Measurements from ENCODE around the gene MFSD12. TPM values are rescaled to one million over a fixed set of nuclear protein-coding genes. Genes with fewer than 3 reads are reported as not detected.
A peak's percentile ranks its signal among the peaks of the same experiment; 100 is the strongest.

MFSD12 gene
- total RNA-seq, 1 experiment from 2014 or later: 60.6 TPM

- TF ChIP-seq, protein P1, sequence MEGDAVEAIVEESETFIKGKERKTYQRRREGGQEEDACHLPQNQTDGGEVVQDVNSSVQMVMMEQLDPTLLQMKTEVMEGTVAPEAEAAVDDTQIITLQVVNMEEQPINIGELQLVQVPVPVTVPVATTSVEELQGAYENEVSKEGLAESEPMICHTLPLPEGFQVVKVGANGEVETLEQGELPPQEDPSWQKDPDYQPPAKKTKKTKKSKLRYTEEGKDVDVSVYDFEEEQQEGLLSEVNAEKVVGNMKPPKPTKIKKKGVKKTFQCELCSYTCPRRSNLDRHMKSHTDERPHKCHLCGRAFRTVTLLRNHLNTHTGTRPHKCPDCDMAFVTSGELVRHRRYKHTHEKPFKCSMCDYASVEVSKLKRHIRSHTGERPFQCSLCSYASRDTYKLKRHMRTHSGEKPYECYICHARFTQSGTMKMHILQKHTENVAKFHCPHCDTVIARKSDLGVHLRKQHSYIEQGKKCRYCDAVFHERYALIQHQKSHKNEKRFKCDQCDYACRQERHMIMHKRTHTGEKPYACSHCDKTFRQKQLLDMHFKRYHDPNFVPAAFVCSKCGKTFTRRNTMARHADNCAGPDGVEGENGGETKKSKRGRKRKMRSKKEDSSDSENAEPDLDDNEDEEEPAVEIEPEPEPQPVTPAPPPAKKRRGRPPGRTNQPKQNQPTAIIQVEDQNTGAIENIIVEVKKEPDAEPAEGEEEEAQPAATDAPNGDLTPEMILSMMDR (IDR thresholded peaks at IDR 0.05; ENCODE audit: insufficient read depth in 1 of 2, low read depth in 1 of 2, low read length in 1 of 2, severe bottlenecking in 1 of 2, unreplicated experiment in 1 of 2): no peak
- no TSS peak for BruUV-seq (replicated peaks)
- ChIA-PET POLR2A (no interaction called here), CTCF (interaction anchor here (0.5 to 1.6 kb wide), 3 partner anchors 10 to 1044 kb away, joined by 3 to 6 read pairs (median 5); no protein-coding TSS in a partner anchor)
- Mint-ChIP-seq H3K9me3 (ENCODE audit: unreplicated experiment) (no peaks in the 10 kb centered on the region), H3K4me1 (ENCODE audit: low read depth, unreplicated experiment) (no peaks in the 10 kb centered on the region), H3K4me3 (ENCODE audit: unreplicated experiment) (no peak overlapping the region), H3K27me3 (ENCODE audit: insufficient read depth, unreplicated experiment) (no peaks in the 10 kb centered on the region), H3K36me3 (ENCODE audit: insufficient read depth, unreplicated experiment) (peaks cover 47% of the 10 kb centered on the region), H3K27ac (ENCODE audit: unreplicated experiment) (no peak overlapping the region)
- H3K4me1 ChIP-seq: no peaks in the 10 kb centered on the region
- intact Hi-C loops (cut with micrococcal nuclease; ENCODE audit: unreplicated experiment): no loop called here
- H3K36me3 ChIP-seq (ENCODE audit: control insufficient read depth, insufficient read depth, low read length): no peaks in the 10 kb centered on the region; the same call in 1 of the 2 replicates
- H3K4me3 ChIP-seq (ENCODE audit: low read depth, low read length): no peak overlapping the region
- DNase-seq: no peak
- no peaks in the 10 kb centered on the region for H3K27me3 ChIP-seq (replicated peaks; ENCODE audit: control insufficient read depth, insufficient read depth, low read length)
- H3K9me3 ChIP-seq: no peaks in the 10 kb centered on the region
These were observed 11.3 kb downstream of the MFSD12 start for GRCh38 chr19:3546119-3546518.

DNA sequence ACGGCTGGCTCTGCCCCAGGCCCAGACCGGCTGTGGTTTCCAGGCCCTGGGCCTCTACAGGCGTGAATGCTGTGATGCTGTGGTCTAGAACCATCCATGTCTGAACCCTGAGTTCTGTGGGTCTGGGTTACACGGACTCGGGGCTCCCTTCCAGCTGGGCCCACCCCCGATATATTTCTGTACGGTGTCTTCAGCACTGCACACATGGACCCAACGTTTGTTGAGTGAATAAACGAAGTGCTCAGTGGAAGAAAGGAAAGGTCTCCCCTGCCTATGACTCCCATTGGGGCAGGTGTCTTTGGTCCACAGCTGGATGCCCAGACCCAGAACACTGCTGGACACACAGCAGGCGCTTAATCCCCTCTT lies 11.7 kb downstream of the MFSD12 start:
- DNase-seq: no peak
- Mint-ChIP-seq H3K27ac (ENCODE audit: unreplicated experiment) (no peak overlapping the region), H3K4me1 (ENCODE audit: low read depth, unreplicated experiment) (no peaks in the 10 kb centered on the region), H3K36me3 (ENCODE audit: insufficient read depth, unreplicated experiment) (peaks cover 42% of the 10 kb centered on the region), H3K9me3 (ENCODE audit: unreplicated experiment) (no peaks in the 10 kb centered on the region), H3K4me3 (ENCODE audit: unreplicated experiment) (no peak overlapping the region), H3K27me3 (ENCODE audit: insufficient read depth, unreplicated experiment) (no peaks in the 10 kb centered on the region)
- ChIA-PET CTCF (interaction anchor here (1.0 to 1.6 kb wide), 3 partner anchors 10 to 73 kb away, joined by 4 to 6 read pairs (median 5); no protein-coding TSS in a partner anchor), POLR2A (no interaction called here)
- H3K4me3 ChIP-seq (ENCODE audit: low read depth, low read length): no peak overlapping the region
- TF ChIP-seq, protein P1 (IDR thresholded peaks at IDR 0.05; ENCODE audit: insufficient read depth in 1 of 2, low read depth in 1 of 2, low read length in 1 of 2, severe bottlenecking in 1 of 2, unreplicated experiment in 1 of 2): no peak
- no peaks in the 10 kb centered on the region for H3K9me3 ChIP-seq
- H3K36me3 ChIP-seq (ENCODE audit: control insufficient read depth, insufficient read depth, low read length): no peaks in the 10 kb centered on the region; the same call in 1 of the 2 replicates
- H3K4me1 ChIP-seq: no peaks in the 10 kb centered on the region
- H3K27me3 ChIP-seq (replicated peaks; ENCODE audit: control insufficient read depth, insufficient read depth, low read length): no peaks in the 10 kb centered on the region
- BruUV-seq (replicated peaks): no TSS peak
- intact Hi-C loops (cut with micrococcal nuclease; ENCODE audit: unreplicated experiment): no loop called here

- Mint-ChIP-seq H3K9me3 (ENCODE audit: unreplicated experiment) (no peaks in the 10 kb centered on the region), H3K27me3 (ENCODE audit: insufficient read depth, unreplicated experiment) (no peaks in the 10 kb centered on the region), H3K27ac (ENCODE audit: unreplicated experiment) (no peak overlapping the region), H3K36me3 (ENCODE audit: insufficient read depth, unreplicated experiment) (peaks cover 41% of the 10 kb centered on the region), H3K4me3 (ENCODE audit: unreplicated experiment) (no peak overlapping the region), H3K4me1 (ENCODE audit: low read depth, unreplicated experiment) (no peaks in the 10 kb centered on the region)
- ChIA-PET CTCF (interaction anchor here (0.5 to 1.6 kb wide), 9 partner anchors 9 to 218 kb away, joined by 3 to 7 read pairs (median 4); partner anchors contain the start of genes MFSD12 and MRPL54), POLR2A (no interaction called here)
- BruUV-seq (replicated peaks): no TSS peak
- H3K9me3 ChIP-seq: no peaks in the 10 kb centered on the region
- peak; percentile 63 to 84 for DNase-seq
- TF ChIP-seq, protein P1 (IDR thresholded peaks at IDR 0.05; ENCODE audit: insufficient read depth in 1 of 2, low read depth in 1 of 2, low read length in 1 of 2, severe bottlenecking in 1 of 2, unreplicated experiment in 1 of 2): peak; percentile 91 to 94
- no peaks in the 10 kb centered on the region; the same call in 1 of the 2 replicates for H3K36me3 ChIP-seq (ENCODE audit: control insufficient read depth, insufficient read depth, low read length)
- no peaks in the 10 kb centered on the region for H3K4me1 ChIP-seq
- H3K27me3 ChIP-seq (replicated peaks; ENCODE audit: control insufficient read depth, insufficient read depth, low read length): no peaks in the 10 kb centered on the region
- no peak overlapping the region for H3K4me3 ChIP-seq (ENCODE audit: low read depth, low read length)
- intact Hi-C loops (cut with micrococcal nuclease; ENCODE audit: unreplicated experiment): no loop called here
These were observed 12.4 kb downstream of the MFSD12 start for GRCh38 chr19:3544742-3545668.
